ENCODE results near the gene CHRNB2. TPM values are rescaled to one million over a fixed set of nuclear protein-coding genes. Genes with fewer than 3 reads are reported as not detected.

The CHRNB2 gene
- total and polyA plus RNA-seq, 12 donors: 0.03 to 0.13 (median 0.06) TPM; not detected in 8

- TF ChIP-seq CTCF (IDR thresholded peaks at IDR 0.05): no peak
- intact Hi-C loops (cut with DNase I): loop anchor here in 6 of 10 donors (2.0 to 10.0 kb wide), 6 partner anchors 65 to 192 kb away; partner anchors contain the start of gene IL6R (in 2 of the 6)
- Histone ChIP-seq H3K9me3 (no peaks in the 10 kb centered on the region), H3K4me1 (peaks cover 0 to 34% (median 19%) of the 10 kb centered on the region in 9 donors), H3K36me3 (peaks cover 0 to 52% (median 34%) of the 10 kb centered on the region in 9 donors), H3K27me3 (no peaks in the 10 kb centered on the region), H3K4me3 (no peak overlapping the region), H3K27ac (peak overlapping the region in 4 of 10 donors; percentile 27 to 49 (median 36))
- ATAC-seq: no peak
- 70 to 73% methylated on average over 11 of the region's 11 CpGs for WGBS, 2 donors
- DNase-seq: no peak
These were observed 20.4 kb upstream of the CHRNB2 start for GRCh38 chr1:154547105-154547732.

GRCh38 chr1:154548028-154548427, 19.6 kb upstream of the CHRNB2 start:
- intact Hi-C loops (cut with DNase I): loop anchor here in 6 of 10 donors (2.0 to 10.0 kb wide), 5 partner anchors 66 to 193 kb away; partner anchors contain the start of gene IL6R (in 2 of the 6)
- WGBS, 2 donors: 33% methylated on average over 1 of the region's 1 CpG

GRCh38 chr1:154549202-154549770, 18.3 kb upstream of the CHRNB2 start:
- Histone ChIP-seq H3K4me3 (no peak overlapping the region), H3K27ac (no peak overlapping the region), H3K4me1 (peaks cover 0 to 34% (median 24%) of the 10 kb centered on the region in 9 donors), H3K9me3 (no peaks in the 10 kb centered on the region), H3K36me3 (peaks cover 0 to 73% (median 53%) of the 10 kb centered on the region in 9 donors), H3K27me3 (no peaks in the 10 kb centered on the region)
- ATAC-seq (no peak), DNase-seq (no peak)
- intact Hi-C loops (cut with DNase I): loop anchor here in 6 of 10 donors (2.0 to 10.0 kb wide), 5 partner anchors 67 to 194 kb away; partner anchors contain the start of gene IL6R (in 2 of the 6)
- TF ChIP-seq CTCF (IDR thresholded peaks at IDR 0.05): no peak
- WGBS, 2 donors: 80 to 88% methylated on average over 3 of the region's 3 CpGs

More at GRCh38 chr1:154548028-154548427, 19.6 kb upstream of the CHRNB2 start:
- no peaks in the 10 kb centered on the region for H3K27me3 ChIP-seq
- H3K4me1 ChIP-seq: peaks cover 0 to 34% (median 19%) of the 10 kb centered on the region in 9 donors
- DNase-seq (peak; percentile 34 to 35), ATAC-seq (peak in 7 of 8 donors; percentile 49 to 84 (median 75))
- TF ChIP-seq CTCF (IDR thresholded peaks at IDR 0.05): no peak
- peak overlapping the region in 7 of 10 donors; percentile 14 to 49 (median 32) for H3K27ac ChIP-seq
- H3K36me3 ChIP-seq: peaks cover 0 to 60% (median 42%) of the 10 kb centered on the region in 9 donors
- H3K4me3 ChIP-seq: no peak overlapping the region
- no peaks in the 10 kb centered on the region for H3K9me3 ChIP-seq

GRCh38 chr1:154550070-154550469, 17.5 kb upstream of the CHRNB2 start:
- WGBS, 2 donors: 50 to 58% methylated on average over 5 of the region's 5 CpGs
- H3K9me3 ChIP-seq: no peaks in the 10 kb centered on the region
- no peak for ATAC-seq

More at GRCh38 chr1:154550070-154550469, 17.5 kb upstream of the CHRNB2 start:
- DNase-seq: no peak
- H3K27me3 ChIP-seq: no peaks in the 10 kb centered on the region
- no peak overlapping the region for H3K4me3 ChIP-seq
- H3K4me1 ChIP-seq: peaks cover 0 to 34% (median 24%) of the 10 kb centered on the region in 9 donors
- H3K36me3 ChIP-seq: peaks cover 0 to 81% (median 61%) of the 10 kb centered on the region in 9 donors
- intact Hi-C loops (cut with DNase I): loop anchor here in 2 of 10 donors (5.0 to 10.0 kb wide), 3 partner anchors 113 to 535 kb away; partner anchors contain the start of genes AQP10 (in 1 of the 2) and ATP8B2 (in 1 of the 2)
- H3K27ac ChIP-seq: no peak overlapping the region
- no peak for TF ChIP-seq CTCF (IDR thresholded peaks at IDR 0.05)
